Occipital lobe (tissue), 2 donors: ENCODE measurements around the gene ZNF367. TPM values are rescaled to one million over a fixed set of nuclear protein-coding genes. Genes with fewer than 3 reads are reported as not detected.

Experiments
- DNase-seq: peaks from one replicate; lab custom pipeline; 2025; lab: John Stamatoyannopoulos, UW
- total RNA-seq: library from RNA; depleted of rRNA; stranded (reverse); fragments of >200 nt; gene quantifications from one replicate; pipeline ENCODE4 v1.2.3, GENCODE V29; 2014

ZNF367 gene
- total RNA-seq, 1 donor from 2014 or later, result 3.3 TPM

DNA sequence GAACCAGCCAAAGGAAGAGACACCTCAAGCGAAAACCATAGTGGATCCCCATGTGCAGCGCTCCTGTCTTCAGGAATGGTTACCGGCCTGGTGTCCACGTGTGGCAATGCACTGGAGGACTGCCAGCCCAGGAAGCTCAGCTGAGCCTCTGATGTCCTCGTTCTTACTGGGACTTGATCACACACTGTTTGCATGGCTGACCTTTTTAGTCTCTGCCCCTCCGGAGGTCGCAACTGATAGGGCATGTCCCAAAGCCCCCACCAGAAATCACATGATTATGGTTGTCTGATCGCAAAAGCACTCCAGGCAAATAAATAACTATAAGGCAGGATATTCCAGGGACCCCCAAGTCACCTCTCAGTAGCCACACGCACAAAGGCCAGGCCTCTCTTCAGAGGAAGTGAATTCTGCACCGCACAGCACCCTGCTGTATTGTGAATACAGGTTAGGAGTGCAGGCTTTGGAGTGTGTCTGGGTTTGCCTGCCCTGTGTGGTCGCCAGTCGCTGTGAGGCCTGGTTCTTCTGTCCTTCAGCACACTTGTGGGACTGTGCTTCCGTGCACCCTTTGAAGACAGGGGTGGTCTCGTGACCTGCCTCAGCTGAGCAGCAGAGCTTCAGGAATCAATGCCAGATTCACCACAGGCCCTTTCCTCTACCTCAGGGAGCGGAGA, 18.4 kb upstream of the ZNF367 start:
- no peak for DNase-seq

- no peak for DNase-seq
These were observed 17.9 kb upstream of the ZNF367 start for GRCh38 chr9:96436063-96436455.

DNA sequence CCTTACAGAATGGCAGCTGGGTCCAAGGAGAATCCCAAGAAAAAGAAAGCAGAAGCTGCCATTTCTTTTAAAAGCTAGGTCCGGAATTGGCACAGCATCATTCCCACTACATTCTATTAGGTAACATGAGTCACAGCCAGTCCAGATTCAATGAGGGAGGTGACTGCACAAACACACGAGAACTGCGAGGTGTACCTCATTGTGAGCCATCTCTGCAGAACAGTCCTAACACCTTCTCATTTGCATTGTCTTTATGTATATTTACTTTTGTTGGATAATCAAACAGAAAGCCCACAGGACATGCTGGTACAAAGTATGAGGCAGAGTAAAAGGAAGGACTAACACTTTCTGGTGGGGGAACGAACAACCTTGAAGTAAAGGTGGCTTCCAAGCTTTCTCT, 17.2 kb upstream of the ZNF367 start:
- DNase-seq, result no peak

DNA sequence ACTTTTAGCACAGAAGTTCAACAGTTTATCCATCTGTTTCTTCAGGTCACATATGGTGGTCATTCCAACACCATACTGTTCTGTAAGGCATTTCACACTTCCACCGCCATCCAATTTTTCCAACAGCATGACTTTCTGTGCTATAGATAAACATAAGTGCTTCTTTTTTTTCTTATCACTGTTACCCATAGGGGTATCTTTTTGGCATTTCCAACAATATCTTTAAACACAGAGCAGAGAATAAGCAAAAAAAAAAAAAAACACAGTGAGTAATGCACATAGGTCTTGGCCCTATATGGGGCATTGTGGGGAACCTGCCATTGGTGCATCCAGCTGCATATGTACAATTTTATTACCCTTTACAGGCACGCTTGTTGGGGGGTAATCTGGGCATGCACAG, 12.2 kb upstream of the ZNF367 start:
- DNase-seq, result no peak

- no peak for DNase-seq
These were observed 11.6 kb upstream of the ZNF367 start for GRCh38 chr9:96429732-96430131.

DNA sequence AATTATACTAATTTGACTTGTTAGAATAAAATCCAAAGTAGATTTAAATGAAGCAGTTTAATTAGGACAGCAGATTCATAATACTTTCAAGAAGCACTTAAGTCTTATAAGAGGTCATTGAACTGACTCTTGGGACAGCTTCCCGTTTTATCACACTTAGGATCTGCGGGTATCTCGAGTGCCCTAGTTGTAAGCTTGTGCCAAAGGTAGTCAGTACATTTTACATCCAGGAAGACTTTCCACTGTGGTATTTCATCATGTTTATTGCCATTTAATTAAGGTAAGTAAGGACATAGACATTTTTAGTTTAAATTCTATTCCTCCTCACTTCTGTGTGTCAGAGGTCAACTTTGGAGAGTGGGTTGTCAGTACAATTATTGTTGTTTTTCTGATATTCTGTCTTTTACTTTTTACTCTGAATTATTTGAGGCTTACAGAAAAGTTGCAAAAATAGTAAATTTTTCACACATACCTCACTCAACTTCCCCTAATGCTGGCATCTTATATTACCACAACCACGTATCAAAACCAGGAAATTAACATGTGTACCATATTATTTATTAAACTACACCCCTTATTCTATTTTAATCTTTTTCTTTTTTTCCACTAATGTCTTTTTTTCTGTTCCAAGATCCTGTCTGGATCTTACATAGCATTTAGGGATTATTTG, 7.5 kb upstream of the ZNF367 start:
- no peak for DNase-seq

DNA sequence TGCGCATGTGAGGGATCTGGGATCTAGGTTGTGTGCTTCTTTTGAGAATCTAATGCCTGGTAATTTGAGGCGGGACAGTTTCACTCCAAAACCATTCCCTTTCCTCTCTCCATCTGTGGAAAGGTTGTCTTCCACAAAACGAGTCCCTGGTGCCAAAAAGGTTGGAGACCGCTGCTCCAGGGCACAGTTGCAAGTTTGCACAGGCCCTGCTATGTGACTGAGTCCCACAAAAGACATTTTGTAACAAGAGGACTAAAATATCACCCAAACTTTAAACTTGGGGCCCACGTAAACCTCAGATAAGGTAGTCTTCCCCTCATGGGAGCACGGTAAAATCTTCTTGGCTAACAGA, 5.8 kb upstream of the ZNF367 start:
- DNase-seq, result no peak

DNA sequence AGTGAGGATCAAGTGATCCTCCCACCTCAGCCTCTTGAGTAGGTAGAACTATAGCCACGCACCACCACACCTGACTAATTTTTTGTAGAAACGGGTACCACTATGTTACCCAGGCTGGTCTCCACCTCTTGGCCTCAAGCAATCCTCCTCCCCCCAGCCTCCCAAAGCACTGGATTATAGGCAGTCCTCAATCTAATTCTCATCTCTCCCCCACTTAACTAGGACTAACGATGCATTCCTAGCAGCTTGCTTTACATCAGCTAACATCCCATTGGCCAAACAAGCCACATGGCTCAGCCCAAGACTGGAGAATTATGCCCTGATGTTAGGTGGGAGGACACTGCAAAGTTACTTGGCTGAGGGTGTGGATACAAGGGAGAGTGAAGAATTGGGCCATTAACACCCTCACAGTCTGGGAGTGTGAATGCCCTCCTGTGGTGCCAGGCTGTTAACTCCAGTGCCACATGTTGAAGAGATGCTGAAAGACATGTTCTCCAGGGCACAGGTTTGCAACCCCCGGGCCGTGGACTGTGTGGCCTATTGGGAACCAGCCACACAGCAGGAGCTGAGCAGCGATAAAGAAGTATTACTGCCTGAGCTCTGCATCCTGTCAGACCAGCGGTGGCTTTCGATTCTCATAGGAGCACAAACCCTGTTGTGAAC, 5.3 kb upstream of the ZNF367 start:
- no peak for DNase-seq

- peak; percentile 18 for DNase-seq
These were observed 2.5 kb upstream of the ZNF367 start for GRCh38 chr9:96420468-96421219.

GRCh38 chr9:96419691-96419969, 1.5 kb upstream of the ZNF367 start:
- no peak for DNase-seq

DNA sequence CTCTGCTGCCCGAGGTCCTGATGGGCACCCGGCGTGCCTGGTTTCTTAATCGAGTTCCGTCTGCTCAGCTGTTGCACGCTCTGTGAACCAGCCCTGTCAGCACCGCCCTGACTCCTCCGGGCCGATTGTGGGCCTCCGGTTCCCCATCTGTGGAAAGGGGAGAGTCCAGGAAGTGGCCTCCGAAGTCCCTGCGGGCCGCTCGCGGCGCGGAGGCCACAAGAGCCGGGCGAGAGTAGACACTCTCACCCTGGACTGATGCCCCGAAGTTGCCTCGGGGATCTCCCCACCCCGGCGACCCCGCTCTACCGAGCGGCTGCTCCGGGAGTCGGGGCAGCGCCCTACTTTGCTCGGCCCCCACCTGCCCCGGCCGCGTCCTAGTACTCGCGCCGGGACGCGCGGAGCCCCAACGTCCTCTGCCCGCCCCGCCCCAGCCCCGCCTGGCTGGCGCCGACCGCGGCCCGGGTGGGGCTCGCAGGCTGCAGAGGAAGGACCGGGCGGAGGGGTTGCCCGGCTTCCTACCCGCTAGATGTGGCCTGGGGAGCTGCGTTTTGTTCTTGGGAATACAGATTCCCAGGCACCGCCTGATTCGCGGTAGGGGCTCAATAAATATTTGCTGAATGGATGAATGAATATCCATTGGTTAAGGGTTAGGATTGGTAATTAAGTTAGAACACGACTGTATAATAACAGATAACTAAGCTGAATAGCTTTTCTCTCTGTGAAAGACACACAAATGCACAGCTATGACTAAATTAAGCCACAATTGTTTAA, 935 bp upstream of the ZNF367 start:
- DNase-seq, result peak; percentile 63

- no peak for DNase-seq
These were observed 498 bp downstream of the ZNF367 start for GRCh38 chr9:96417661-96418082.

DNA sequence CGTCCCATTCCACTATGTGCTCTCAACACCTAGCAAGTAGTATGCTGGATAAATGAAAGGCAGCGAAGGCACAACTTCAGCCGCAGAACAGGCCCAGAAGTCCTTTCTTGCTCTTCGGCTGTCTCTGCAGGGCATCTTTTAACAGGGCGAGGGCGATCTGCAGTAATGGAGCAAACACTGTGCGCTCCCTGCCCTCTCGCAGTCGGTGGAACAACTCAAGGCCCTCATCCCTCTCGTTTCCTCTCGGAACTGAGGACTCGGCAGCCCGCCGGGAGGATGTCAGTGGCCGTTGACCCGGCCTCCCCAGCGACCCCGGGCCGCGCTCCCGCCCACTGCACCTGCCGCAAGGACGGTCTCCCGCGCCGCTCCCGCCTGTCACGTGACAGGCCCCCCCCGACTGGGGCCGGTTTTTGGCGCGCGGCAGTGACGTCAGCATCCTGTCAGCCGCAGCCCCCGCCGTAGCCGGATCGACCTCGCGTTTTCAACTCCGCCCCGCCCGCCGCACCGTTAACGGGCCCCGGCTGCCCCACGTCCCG, 1.1 kb downstream of the ZNF367 start:
- DNase-seq, result peak; percentile 80

DNA sequence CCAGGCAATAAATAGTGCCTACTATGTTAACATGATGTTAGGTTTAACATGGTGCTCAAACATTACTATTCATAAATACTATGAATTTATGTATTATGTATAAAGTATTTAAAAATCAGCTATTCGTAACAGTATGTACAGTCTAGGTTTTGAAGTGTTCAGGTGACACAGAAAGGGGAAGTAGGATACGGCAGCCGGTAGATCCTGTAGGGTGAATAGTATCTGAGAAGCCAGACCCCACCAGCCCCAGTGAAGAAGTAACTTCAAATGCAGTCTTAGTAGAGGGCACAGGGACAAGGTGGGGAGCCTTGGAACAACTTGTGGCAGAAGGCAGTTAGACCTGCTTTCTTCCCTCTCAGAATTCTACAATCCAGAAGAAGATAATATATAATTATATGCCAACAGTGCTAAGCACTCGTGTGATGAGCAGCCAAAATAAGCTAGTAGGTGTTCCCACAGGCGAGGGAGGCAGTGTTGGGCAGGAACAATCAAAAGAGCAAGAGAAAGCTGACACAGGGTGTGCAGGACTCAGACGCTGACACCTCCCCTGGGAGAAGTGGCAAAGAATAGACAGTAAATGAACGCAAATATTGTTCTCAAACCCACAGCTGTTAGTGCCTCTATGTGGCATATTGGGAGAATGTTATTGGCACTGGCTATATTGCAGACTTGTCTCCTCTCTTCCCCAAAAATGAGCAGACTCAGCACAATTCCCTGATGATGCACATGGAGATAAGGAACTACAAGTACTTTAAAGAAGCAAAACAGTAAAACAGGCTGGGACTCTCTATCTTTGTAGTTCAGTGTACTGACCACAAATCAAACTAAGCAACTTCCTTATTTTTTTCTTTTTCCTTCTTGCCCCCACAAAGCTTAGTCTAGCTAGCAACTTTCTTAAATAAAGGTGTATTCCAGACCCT, 4.6 kb downstream of the ZNF367 start:
- DNase-seq, result no peak

DNA sequence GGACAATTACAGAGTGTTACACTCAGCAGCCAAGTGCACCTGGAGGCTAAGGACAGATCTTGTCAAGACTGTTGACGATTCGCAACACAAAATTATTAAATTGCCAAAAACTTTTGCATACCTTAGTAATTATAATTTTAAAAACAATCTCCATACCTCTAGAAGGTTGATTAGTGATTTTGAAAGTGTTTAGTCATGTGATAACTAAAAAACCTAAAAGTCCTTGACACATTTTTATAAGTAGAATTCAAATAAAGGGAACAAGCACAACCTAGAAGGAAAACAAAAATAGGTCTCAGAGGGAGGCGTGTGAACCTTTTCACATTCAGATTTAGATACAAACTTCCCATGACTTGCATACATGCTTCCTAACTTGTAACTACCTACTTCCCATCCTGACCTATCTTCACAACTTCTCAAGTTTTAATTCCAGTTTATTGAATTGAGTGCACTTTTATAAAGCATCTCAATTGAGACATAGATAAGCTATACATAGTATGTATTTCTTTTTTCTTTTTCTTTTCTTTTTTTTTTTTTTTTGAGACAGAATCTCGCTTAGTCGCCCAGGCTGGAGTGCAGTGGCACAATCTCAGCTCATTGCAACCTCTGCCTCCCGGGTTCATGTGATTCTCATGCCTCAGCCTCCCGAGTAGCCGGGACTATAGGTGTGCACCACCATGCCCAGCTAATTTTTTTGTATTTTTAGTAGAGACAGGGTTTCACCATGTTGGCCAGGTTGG, 5.8 kb downstream of the ZNF367 start:
- DNase-seq, result no peak

DNA sequence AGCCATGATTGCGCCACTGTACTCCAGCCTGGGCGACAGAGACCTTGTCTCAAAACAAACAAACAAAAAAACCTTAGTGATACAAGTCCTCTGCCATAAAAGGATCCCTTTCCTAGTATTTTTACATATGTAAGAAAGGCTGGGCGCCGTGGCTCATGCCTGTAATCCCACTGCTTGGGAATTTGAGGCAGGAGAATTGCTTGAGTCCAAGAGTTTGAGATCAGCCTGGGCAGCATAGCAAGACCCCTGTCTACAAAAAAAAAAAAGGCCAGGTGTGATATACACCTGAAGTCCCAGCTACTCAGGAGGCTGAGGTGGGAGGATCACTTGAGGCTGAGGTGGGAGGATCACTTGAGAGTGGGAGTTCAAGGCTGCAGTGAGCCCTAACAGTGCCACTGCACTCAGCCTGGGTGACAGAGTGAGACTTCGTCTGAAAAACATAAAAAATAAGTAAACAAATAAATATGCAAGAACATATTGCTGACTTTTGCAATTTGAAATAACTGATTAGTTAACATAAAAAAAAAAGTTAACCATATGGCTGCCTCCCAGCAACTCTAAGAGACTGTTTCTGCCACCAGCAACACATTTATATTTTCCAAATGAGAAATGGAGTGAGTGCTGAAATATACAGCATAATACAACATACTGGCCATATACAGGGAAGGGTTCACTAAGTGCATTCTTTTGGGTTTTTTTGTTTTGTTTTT, 6.9 kb downstream of the ZNF367 start:
- no peak for DNase-seq

DNA sequence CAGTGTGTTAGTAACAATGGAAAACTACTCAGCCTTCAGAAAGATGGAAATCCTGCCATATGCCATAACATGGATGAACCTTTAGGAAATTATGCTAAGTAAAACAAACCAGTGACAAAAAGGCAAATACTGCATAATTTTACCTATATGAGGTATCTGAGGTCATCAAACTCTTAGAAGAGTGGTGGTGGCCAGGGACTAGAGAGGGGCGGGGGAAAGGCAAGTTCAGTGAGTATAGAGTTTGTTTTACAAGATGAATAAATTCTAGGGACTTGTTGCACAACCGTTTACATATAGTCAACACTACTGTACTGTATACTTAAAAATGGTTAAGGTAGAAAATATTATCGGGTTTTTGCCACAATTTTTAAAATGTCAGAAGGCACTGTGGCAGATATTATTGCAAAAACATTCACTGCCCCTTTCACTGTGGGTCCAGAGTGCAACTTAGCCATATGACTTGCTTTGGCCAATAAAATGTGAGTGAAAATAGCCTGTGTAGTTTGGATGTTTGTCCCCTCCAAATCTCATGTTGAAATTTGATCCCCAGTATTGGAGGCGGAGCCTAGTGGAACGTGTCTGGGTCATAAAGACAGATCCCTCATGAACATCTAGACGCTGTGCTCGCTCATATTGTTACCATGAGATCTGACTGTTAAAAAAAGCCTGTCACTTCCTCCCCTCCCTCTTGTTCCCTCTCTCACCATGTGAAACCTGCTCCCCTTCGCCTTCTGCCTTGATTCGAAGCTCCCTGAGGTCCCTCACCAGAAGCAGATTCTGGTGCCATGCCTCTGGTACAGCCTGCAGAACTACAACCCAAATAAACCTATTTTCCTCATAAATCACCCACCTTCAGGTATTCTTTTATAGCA, 9.5 kb downstream of the ZNF367 start:
- no peak for DNase-seq
